Activated CD8-positive, alpha-beta T cell treated with anti-CD3 and anti-CD28 coated beads for 36 hours (primary cell): ENCODE data around the gene PRR18. TPM values are rescaled to one million over a fixed set of nuclear protein-coding genes. Genes with fewer than 3 reads are reported as not detected.

Source experiments
- ATAC-seq: fragments of 200-7000 bp; cut with Tn5 transposase; one replicate; pipeline ENCODE4 v1.10.0; 2021; ENCODE audit warnings: mild to moderate bottlenecking, moderate library complexity
- CTCF ChIA-PET: fragments of 350-600 bp; sonication (Branson Sonifier 250); formaldehyde crosslinking; loops from one replicate; lab custom pipeline; 2021; ENCODE audit warnings: antibody characterized with exemption; lab: Charles Lee
- POLR2A ChIA-PET: fragments of 350-600 bp; sonication (Branson Sonifier 250); formaldehyde crosslinking; loops from one replicate; lab custom pipeline; 2021; ENCODE audit warnings: antibody characterized with exemption; lab: Charles Lee
- DNase-seq: peaks from one replicate; pipeline ENCODE4 v3.0.0-alpha.2; 2020
- H3K27ac Mint-ChIP-seq: one replicate; pipeline ENCODE4 v1.8.0; 2021; ENCODE audit warnings: mild to moderate bottlenecking, mixed read lengths
- H3K27me3 Mint-ChIP-seq: one replicate; pipeline ENCODE4 v1.8.0; 2021; ENCODE audit warnings: mixed read lengths
- H3K36me3 Mint-ChIP-seq: one replicate; pipeline ENCODE4 v1.8.0; 2021; ENCODE audit warnings: low read depth, mixed read lengths
- H3K4me1 Mint-ChIP-seq: one replicate; pipeline ENCODE4 v1.8.0; 2021; ENCODE audit warnings: low read depth, mixed read lengths
- H3K4me3 Mint-ChIP-seq: one replicate; pipeline ENCODE4 v1.8.0; 2021; ENCODE audit warnings: mild to moderate bottlenecking, moderate library complexity, mixed read lengths
- H3K9me3 Mint-ChIP-seq: one replicate; pipeline ENCODE4 v1.8.0; 2021; ENCODE audit warnings: mixed read lengths
- CTCF ChIP-seq: fragments of 200-600 bp; IDR thresholded peaks from one replicate; pipeline ENCODE4 v1.8.0; 2022; ENCODE audit warnings: antibody characterized with exemption, mild to moderate bottlenecking
- intact Hi-C: fragments of 100-400 bp; cut with micrococcal nuclease; formaldehyde crosslinking; loops from one replicate; pipeline ENCODE4 v1.10.0; 2022
- total RNA-seq, 2 experiments: library from RNA; stranded (reverse); gene quantifications; one replicate each; pipeline ENCODE4 v1.2.3, GENCODE V29; 2021

Gene PRR18
- total RNA-seq, 2 experiments from 2014 or later, result 0.23 to 0.27 TPM

- ChIA-PET CTCF (interaction anchor here (0.9 to 3.3 kb wide), 8 partner anchors 9 to 107 kb away, joined by 3 to 12 read pairs (median 4); no protein-coding TSS in a partner anchor), POLR2A (interaction anchor here (0.8 kb wide), 1 partner anchor 84 kb away, joined by 3 read pairs; no protein-coding TSS in a partner anchor)
- intact Hi-C loops, result no loop called here
- ATAC-seq (no peak), DNase-seq (no peak)
- no peak overlapping the region for H3K4me3 Mint-ChIP-seq
- peaks cover 12% of the 10 kb centered on the region for H3K27me3 Mint-ChIP-seq
- H3K4me1 Mint-ChIP-seq, result peaks cover 5% of the 10 kb centered on the region
- TF ChIP-seq CTCF, result no peak
- no peaks in the 10 kb centered on the region for H3K36me3 Mint-ChIP-seq
- H3K27ac Mint-ChIP-seq, result no peak overlapping the region
- H3K9me3 Mint-ChIP-seq, result no peaks in the 10 kb centered on the region
These were observed 14.2 kb downstream of the PRR18 start for GRCh38 chr6:166293731-166294584.

GRCh38 chr6:166289207-166290060, 18.8 kb downstream of the PRR18 start:
- POLR2A ChIA-PET, result interaction anchor here (0.6 to 0.7 kb wide), 2 partner anchors 10 to 1196 kb away, joined by 3 read pairs; no protein-coding TSS in a partner anchor
- H3K27me3 Mint-ChIP-seq, result peaks cover 6% of the 10 kb centered on the region
- ATAC-seq (peak; percentile 60), DNase-seq (peak; percentile 29)
- no peak overlapping the region for H3K4me3 Mint-ChIP-seq
- H3K9me3 Mint-ChIP-seq, result no peaks in the 10 kb centered on the region
- H3K4me1 Mint-ChIP-seq, result no peaks in the 10 kb centered on the region
- CTCF ChIA-PET, result no interaction called here
- no peak overlapping the region for H3K27ac Mint-ChIP-seq
- intact Hi-C loops, result no loop called here
- H3K36me3 Mint-ChIP-seq, result no peaks in the 10 kb centered on the region
- TF ChIP-seq CTCF, result no peak

GRCh38 chr6:166286839-166287271, 21.3 kb downstream of the PRR18 start:
- CTCF ChIA-PET, result interaction anchor here (1.1 kb wide), 1 partner anchor 11 kb away, joined by 5 read pairs; no protein-coding TSS in a partner anchor
- no peak for TF ChIP-seq CTCF
- H3K27me3 Mint-ChIP-seq, result peaks cover 6% of the 10 kb centered on the region

GRCh38 chr6:166285233-166285632, 23.0 kb downstream of the PRR18 start:
- Mint-ChIP-seq H3K27ac (no peak overlapping the region), H3K4me3 (no peak overlapping the region), H3K36me3 (no peaks in the 10 kb centered on the region), H3K9me3 (no peaks in the 10 kb centered on the region), H3K4me1 (no peaks in the 10 kb centered on the region), H3K27me3 (peaks cover 3% of the 10 kb centered on the region)
- no peak for DNase-seq
- CTCF ChIA-PET, result interaction anchor here (0.9 to 1.4 kb wide), 3 partner anchors 9 to 96 kb away, joined by 4 to 7 read pairs (median 5); no protein-coding TSS in a partner anchor
- no peak for TF ChIP-seq CTCF
- ATAC-seq, result no peak
- POLR2A ChIA-PET, result no interaction called here
- intact Hi-C loops, result no loop called here

More at GRCh38 chr6:166286839-166287271, 21.3 kb downstream of the PRR18 start:
- intact Hi-C loops, result no loop called here
- no peak for ATAC-seq
- POLR2A ChIA-PET, result no interaction called here
- Mint-ChIP-seq H3K4me3 (no peak overlapping the region), H3K36me3 (no peaks in the 10 kb centered on the region), H3K4me1 (no peaks in the 10 kb centered on the region), H3K9me3 (no peaks in the 10 kb centered on the region), H3K27ac (no peak overlapping the region)
- DNase-seq, result no peak
